Naive thymus-derived CD8-positive, alpha-beta T cell (primary cell): ENCODE data around the gene PALB2. TPM values are rescaled to one million over a fixed set of nuclear protein-coding genes. Genes with fewer than 3 reads are reported as not detected.
A peak's percentile ranks its signal among the peaks of the same experiment; 100 is the strongest.

Experiments used
- ATAC-seq, 2 donors: fragments of 150-1000 bp; cut with Tn5 transposase in 1 of 2; sonication (Bioruptor Pico), chemical (Tn5 transposase) in 1 of 2; 1 replicate in 1 of 2; 2 replicates in 1 of 2; pipeline ENCODE4 v1.10.0; 2021; ENCODE audit warnings: mild to moderate bottlenecking in 2 of 2, moderate library complexity in 2 of 2
- POLR2A ChIA-PET: fragments of 350-600 bp; sonication (Branson Sonifier 250); formaldehyde crosslinking; loops from one replicate; lab custom pipeline; 2021; ENCODE audit warnings: antibody characterized with exemption; lab: Charles Lee
- DNase-seq, 10 donors: peaks; one replicate each; pipeline versions ENCODE4 v3.0.0 to v3.0.0-alpha.2; 2020 to 2022
- H3K27ac Mint-ChIP-seq, 10 donors: one replicate each; pipeline ENCODE4 v1.8.0; 2020 to 2022; ENCODE audit warnings: mild to moderate bottlenecking in 10 of 10, mixed read lengths in 10 of 10, moderate library complexity in 4 of 10, inconsistent platforms in 1 of 10
- H3K27me3 Mint-ChIP-seq, 5 donors: one replicate each; pipeline ENCODE4 v1.8.0; 2021 to 2022; ENCODE audit warnings: mixed read lengths in 5 of 5
- H3K36me3 Mint-ChIP-seq, 3 donors: one replicate each; pipeline ENCODE4 v1.8.0; 2020 to 2022; ENCODE audit warnings: mixed read lengths in 3 of 3, mild to moderate bottlenecking in 2 of 3, inconsistent platforms in 1 of 3
- H3K4me1 Mint-ChIP-seq, 4 donors: one replicate each; pipeline ENCODE4 v1.8.0; 2021 to 2022; ENCODE audit warnings: mixed read lengths in 4 of 4
- H3K4me3 Mint-ChIP-seq, 10 donors: one replicate each; pipeline ENCODE4 v1.8.0; 2020 to 2022; ENCODE audit warnings: mild to moderate bottlenecking in 10 of 10, mixed read lengths in 10 of 10, moderate library complexity in 6 of 10, inconsistent platforms in 1 of 10
- H3K9me3 Mint-ChIP-seq, 9 donors: one replicate each; pipeline ENCODE4 v1.8.0; 2020 to 2022; ENCODE audit warnings: mixed read lengths in 9 of 9, mild to moderate bottlenecking in 3 of 9, inconsistent platforms in 1 of 9, moderate library complexity in 1 of 9
- polyA plus RNA-seq, 3 donors: library from polyadenylated mRNA; unstranded; fragments of 300-500 nt; fragmentation: Illumina TruSeq; gene quantifications; one replicate each; pipeline ENCODE4 v1.2.3, GENCODE V29; 2021
- total RNA-seq, 8 experiments: library from RNA in 2 of 8; stranded (reverse) in 2 of 8; gene quantifications; one replicate each; pipeline ENCODE4 v1.2.3 and lab custom pipeline; 2021 to 2026

PALB2 gene
- total and polyA plus RNA-seq, 5 experiments from 2014 or later = 3.4 to 19.0 (median 9.7) TPM

DNA sequence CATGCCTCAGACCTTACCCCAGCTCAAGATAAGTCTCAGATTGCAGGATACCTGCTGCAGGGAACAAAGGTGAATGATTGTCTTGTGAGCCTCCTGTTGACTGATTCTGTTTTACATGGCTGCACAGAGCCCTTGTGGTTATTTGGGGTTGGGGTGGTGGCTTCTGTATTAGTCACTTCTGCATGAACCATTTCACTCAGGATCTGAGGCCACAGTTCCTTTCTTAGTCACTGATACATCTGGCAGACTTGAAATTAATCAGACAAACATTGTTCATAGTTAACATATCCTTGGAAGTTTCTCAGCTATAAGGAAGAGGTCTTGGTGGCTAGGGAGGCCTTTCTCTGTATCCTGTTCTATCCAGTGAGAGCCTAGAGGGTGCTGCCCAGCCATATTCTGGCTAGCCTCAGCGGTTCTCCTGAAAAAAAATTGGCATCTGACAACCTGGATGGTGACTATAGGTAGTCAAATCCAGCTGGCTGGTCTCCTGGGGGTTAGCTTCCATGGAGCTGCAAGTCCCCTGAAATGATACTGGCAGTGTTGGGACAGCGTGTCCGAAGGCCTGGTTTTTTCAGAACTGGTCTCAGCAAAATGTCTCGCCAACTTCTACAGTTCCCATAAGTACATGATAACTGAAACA is 29.1 kb upstream of the PALB2 start:
- Mint-ChIP-seq H3K27ac (peak overlapping the region in 3 of 10 donors; percentile 25 to 57 (median 34)), H3K27me3 (no peaks in the 10 kb centered on the region), H3K4me1 (peaks cover 0 to 16% (median 1%) of the 10 kb centered on the region in 4 donors), H3K4me3 (no peak overlapping the region), H3K9me3 (no peaks in the 10 kb centered on the region), H3K36me3 (peaks cover 0 to 73% (median 35%) of the 10 kb centered on the region in 3 donors)
- DNase-seq (no peak), ATAC-seq (no peak)
- POLR2A ChIA-PET = no interaction called here

DNA sequence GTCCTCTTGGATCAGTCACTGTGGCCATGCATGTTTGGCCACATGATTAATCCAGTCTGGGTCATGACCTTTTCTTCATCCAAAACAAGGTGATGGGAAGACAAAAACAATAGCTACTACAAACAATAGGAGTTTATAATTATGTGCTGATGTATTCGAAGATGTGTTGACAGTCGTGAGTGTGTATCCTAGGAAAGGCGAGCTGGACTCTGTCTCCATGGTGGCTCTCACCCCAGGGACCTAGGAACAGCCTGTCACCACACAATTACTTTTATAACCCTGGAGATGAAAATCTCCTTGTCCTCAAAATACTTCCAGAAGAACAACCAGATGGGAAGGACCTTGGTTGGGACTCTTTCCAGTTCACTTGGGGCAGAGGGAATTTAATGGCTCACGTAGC is 27.8 kb upstream of the PALB2 start:
- Mint-ChIP-seq H3K27ac (no peak overlapping the region), H3K9me3 (no peaks in the 10 kb centered on the region), H3K4me3 (no peak overlapping the region), H3K4me1 (peaks cover 0 to 16% (median 1%) of the 10 kb centered on the region in 4 donors), H3K27me3 (no peaks in the 10 kb centered on the region), H3K36me3 (peaks cover 0 to 81% (median 39%) of the 10 kb centered on the region in 3 donors)
- ATAC-seq (no peak), DNase-seq (no peak)
- POLR2A ChIA-PET = no interaction called here

DNA sequence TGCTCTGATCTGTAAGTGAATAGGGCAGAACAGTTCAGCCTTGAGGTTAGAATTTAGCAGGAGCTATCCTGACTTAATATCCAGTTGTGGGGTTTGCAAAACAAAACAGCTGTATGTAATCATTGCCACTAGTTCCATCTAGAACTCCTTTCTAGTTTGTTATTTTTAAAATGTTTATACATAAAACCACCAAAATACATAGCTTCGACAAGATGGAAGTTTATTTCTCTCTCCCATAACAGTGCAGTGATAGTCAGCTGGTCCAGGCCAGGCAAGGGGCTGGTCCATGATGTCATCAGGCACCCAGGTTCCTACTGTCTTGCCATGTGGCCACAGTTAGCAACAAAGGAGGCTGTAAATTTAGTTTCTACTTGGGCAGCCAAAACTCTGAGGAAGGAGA is 27.1 kb upstream of the PALB2 start:
- DNase-seq (no peak), ATAC-seq (no peak)
- no peaks in the 10 kb centered on the region for H3K9me3 Mint-ChIP-seq
- H3K4me1 Mint-ChIP-seq = peaks cover 0 to 16% (median 1%) of the 10 kb centered on the region in 4 donors
- H3K4me3 Mint-ChIP-seq = no peak overlapping the region
- peaks cover 0 to 87% (median 42%) of the 10 kb centered on the region in 3 donors for H3K36me3 Mint-ChIP-seq
- H3K27me3 Mint-ChIP-seq = no peaks in the 10 kb centered on the region
- no peak overlapping the region for H3K27ac Mint-ChIP-seq
- POLR2A ChIA-PET = no interaction called here

DNA sequence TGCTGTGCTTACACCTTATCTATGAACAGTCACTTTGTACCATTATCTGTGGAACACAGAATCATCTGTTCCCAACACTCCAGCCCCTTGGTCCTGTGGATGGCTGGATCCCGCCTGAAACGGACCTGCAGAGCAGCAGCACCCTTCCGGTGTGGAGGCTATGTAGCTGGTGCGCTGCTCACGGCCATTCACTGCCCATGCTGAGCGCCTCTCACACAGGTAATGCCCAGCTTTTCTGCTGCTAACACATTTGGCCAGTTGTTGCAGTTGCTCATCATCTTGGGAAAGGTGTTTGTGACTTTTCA is 26.2 kb upstream of the PALB2 start:
- ATAC-seq (no peak), DNase-seq (no peak)
- POLR2A ChIA-PET = no interaction called here
- Mint-ChIP-seq H3K9me3 (no peaks in the 10 kb centered on the region), H3K27me3 (no peaks in the 10 kb centered on the region), H3K4me1 (peaks cover 0 to 16% (median 1%) of the 10 kb centered on the region in 4 donors), H3K36me3 (peaks cover 0 to 95% (median 48%) of the 10 kb centered on the region in 3 donors), H3K4me3 (no peak overlapping the region), H3K27ac (no peak overlapping the region)

DNA sequence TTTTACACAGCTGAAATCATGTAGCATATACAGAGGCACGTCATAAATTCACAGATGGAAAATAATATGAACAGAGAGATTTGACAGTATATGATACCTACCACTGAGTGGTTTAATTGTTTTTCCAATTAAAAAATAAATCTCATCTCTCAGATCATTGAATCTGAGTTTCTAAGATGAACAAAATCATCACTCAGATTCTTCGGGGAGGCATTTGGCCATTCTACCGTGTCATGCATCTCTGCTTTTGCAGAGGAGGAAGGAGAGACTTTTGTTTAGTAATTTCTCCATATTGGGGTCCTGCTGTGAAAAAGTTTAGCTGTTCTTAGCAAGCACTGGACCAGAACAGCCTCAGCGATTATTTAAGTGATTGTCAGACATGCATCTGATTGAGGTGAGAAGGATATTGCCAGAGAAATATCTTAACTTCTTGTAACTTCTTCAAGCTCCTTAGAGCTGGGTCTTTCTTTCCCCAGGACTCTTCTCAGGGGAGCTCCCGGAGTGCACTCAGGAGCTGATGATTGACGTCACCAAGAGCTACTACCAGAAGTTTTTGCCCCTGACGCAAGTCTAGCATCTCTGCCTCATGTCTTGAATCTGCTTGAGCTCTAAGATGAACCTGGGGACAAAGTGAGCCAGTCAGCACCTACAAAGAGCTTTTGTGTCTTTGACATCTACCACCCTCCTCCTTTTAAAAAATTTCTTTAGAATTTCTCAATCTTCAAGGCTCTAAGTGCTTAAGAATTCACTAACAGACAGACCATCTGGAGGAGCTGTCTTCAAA is 25.7 kb upstream of the PALB2 start:
- DNase-seq (no peak), ATAC-seq (no peak)
- no peaks in the 10 kb centered on the region for H3K27me3 Mint-ChIP-seq
- H3K36me3 Mint-ChIP-seq = peaks cover 0 to 95% (median 51%) of the 10 kb centered on the region in 3 donors
- H3K4me3 Mint-ChIP-seq = no peak overlapping the region
- no peaks in the 10 kb centered on the region for H3K9me3 Mint-ChIP-seq
- no peak overlapping the region for H3K27ac Mint-ChIP-seq
- peaks cover 0 to 16% (median 1%) of the 10 kb centered on the region in 4 donors for H3K4me1 Mint-ChIP-seq
- POLR2A ChIA-PET = no interaction called here

DNA sequence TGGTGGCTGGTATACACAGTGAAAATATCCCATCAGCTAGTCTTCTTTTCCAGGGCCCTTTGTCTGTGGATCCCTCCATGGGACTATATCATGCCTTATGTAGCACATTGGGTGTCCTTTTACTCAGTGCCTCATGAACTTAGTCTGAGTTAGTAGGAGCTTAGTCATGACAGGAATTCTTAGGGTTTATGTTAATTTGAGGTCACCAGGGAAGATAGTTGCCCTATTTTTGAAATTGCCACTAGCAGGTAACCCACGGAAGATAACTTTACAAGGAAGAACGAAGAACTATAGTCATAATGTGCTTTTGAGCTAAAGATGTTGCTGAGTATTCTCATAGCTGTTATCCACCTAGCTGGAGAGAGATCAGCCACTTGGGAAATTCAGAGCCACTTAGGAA is 22.8 kb upstream of the PALB2 start:
- ATAC-seq = no peak
- Mint-ChIP-seq H3K9me3 (no peaks in the 10 kb centered on the region), H3K27ac (no peak overlapping the region), H3K27me3 (no peaks in the 10 kb centered on the region), H3K4me1 (peaks cover 0 to 3% (median 0%) of the 10 kb centered on the region in 4 donors), H3K36me3 (peaks cover 2 to 100% (median 61%) of the 10 kb centered on the region in 3 donors), H3K4me3 (no peak overlapping the region)
- no peak for DNase-seq
- POLR2A ChIA-PET = interaction anchor here (0.7 kb wide), 1 partner anchor 67 kb away, joined by 3 read pairs; no protein-coding TSS in a partner anchor

DNA sequence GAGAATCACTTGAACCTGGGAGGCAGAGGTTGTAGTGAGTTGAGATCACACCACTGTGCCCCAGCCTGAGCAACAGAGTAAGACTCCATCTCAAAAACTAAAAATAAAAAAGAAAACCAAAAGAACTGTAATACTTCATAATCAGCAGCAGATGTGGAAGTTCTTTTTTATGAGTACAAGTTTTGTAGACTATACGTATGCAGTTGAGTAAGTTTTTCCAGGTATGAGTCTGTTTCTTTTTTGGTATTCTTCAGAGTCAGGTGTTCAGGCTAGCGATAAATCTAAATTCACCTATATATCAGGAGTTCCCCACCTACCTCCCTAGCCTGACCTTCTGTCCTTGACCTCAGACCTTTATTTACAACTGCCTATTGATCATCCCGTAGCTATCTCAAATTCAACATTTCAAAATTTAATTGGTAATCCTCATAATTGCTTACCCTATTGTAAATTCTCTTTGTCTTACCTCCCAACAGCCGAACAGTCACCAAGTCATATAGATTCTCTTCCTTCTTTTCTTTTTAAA is 10.9 kb upstream of the PALB2 start:
- Mint-ChIP-seq H3K27me3 (no peaks in the 10 kb centered on the region), H3K4me1 (peaks cover 10 to 33% (median 24%) of the 10 kb centered on the region in 4 donors), H3K4me3 (no peak overlapping the region), H3K36me3 (peaks cover 21 to 76% (median 36%) of the 10 kb centered on the region in 3 donors), H3K9me3 (peaks cover 0 to 4% (median 0%) of the 10 kb centered on the region in 9 donors), H3K27ac (no peak overlapping the region)
- DNase-seq = no peak
- no peak for ATAC-seq
- POLR2A ChIA-PET = interaction anchor here (0.7 kb wide), 1 partner anchor 287 kb away, joined by 3 read pairs; no protein-coding TSS in a partner anchor

DNA sequence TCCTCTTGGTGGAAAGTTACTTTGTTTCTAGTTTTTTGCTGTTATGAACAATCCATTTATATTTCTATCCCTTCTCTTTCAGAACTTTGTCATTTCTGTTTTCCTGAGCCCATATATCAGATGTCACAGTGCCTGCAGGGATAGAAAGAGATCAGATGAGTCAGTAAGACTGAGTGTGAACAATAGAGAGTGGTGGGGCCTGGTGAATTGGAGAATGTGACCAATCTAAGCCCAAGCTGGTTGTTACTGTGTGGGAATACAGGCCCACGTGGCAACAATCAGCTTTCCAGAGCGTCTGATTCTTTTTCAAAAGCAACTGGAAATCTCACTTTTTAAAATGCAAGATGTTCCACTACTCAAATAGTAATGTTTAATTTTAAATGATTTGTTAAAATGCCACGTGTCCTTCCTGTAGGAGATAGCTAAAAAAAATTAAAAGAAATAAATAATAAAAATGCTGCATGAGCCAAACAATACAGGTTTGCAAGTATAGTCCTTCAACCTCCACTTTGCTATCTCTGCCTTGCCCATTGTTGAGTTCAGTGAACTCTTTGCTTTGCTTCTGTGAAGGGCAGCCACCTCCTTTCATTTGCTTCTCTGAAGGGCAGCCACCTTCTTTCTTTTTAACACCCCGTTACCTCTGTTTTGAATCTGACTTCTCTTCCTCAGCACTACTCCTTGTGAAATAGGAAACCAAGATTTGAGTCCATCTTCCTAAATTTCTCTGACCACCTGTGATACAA is 9.7 kb upstream of the PALB2 start:
- no peak for ATAC-seq
- Mint-ChIP-seq H3K36me3 (peaks cover 25 to 84% (median 42%) of the 10 kb centered on the region in 3 donors), H3K4me1 (peaks cover 13 to 42% (median 30%) of the 10 kb centered on the region in 4 donors), H3K27me3 (no peaks in the 10 kb centered on the region), H3K9me3 (peaks cover 0 to 4% (median 0%) of the 10 kb centered on the region in 9 donors), H3K4me3 (no peak overlapping the region), H3K27ac (peak overlapping the region in 4 of 10 donors; percentile 12 to 68 (median 38))
- DNase-seq = no peak
- POLR2A ChIA-PET = no interaction called here

DNA sequence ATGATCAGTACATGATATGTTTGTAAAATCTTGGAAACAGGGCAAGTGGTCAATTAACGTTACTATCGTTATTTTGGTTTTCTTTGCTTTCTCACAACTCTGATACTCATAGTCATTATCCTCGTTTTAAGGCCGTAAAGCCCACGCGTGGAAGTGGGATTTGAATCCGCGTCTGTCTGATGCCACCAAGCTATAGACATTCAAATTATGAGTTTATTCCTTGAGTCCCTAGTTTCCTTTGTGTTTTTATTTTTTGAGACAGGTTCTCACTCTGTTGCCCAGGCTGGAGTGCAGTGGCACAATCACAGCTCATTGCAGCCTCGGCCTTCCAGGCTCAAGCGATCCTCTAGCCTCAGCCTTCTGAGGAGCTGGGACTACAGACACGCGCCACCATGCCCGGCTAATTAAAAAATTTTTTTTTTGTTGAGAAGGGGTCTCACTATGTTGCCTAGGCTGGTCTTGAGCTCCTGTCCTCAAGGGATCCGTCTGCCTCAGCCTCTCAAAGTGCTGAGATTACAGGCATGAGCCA is 1.2 kb upstream of the PALB2 start:
- ATAC-seq (no peak), DNase-seq (no peak)
- peak overlapping the region; percentile 94 to 99 (median 98) for H3K27ac Mint-ChIP-seq
- POLR2A ChIA-PET = interaction anchor here (1.2 kb wide), 1 partner anchor 85 kb away, joined by 3 read pairs; the partner anchor contains the start of genes EARS2 and UBFD1
- H3K9me3 Mint-ChIP-seq = no peaks in the 10 kb centered on the region
- no peaks in the 10 kb centered on the region for H3K27me3 Mint-ChIP-seq
- peak overlapping the region; percentile 94 to 99 (median 98) for H3K4me3 Mint-ChIP-seq
- H3K4me1 Mint-ChIP-seq = peaks cover 26 to 56% (median 49%) of the 10 kb centered on the region in 4 donors
- peaks cover 11 to 46% (median 22%) of the 10 kb centered on the region in 3 donors for H3K36me3 Mint-ChIP-seq

DNA sequence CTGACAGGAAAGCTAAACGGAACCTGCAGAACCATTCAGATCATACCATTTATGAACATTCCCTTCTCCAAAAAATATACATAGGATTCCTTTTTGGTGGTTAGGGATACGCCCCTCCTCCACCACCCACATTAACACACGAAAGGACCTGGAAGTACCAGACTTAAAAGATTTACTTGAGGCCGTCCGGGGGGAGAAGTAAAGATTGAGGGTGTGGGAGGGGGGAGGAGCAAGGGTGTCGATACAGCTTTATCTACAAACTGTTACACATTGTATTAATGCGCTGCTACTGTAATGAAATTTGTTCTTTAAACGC is 537 bp downstream of the PALB2 start:
- POLR2A ChIA-PET = interaction anchor here (0.8 to 1.5 kb wide), 3 partner anchors 10 to 131 kb away, joined by 3 to 6 read pairs (median 4); partner anchors contain the start of genes GGA2 and NDUFAB1
- peak overlapping the region; percentile 94 to 99 (median 98) for H3K4me3 Mint-ChIP-seq
- no peaks in the 10 kb centered on the region for H3K9me3 Mint-ChIP-seq
- ATAC-seq (no peak), DNase-seq (peak in 2 of 10 donors; percentile 0 to 5)
- H3K27ac Mint-ChIP-seq = peak overlapping the region; percentile 90 to 99 (median 98)
- no peaks in the 10 kb centered on the region for H3K27me3 Mint-ChIP-seq
- H3K36me3 Mint-ChIP-seq = peaks cover 5 to 40% (median 11%) of the 10 kb centered on the region in 3 donors
- H3K4me1 Mint-ChIP-seq = peaks cover 22 to 40% (median 37%) of the 10 kb centered on the region in 4 donors

DNA sequence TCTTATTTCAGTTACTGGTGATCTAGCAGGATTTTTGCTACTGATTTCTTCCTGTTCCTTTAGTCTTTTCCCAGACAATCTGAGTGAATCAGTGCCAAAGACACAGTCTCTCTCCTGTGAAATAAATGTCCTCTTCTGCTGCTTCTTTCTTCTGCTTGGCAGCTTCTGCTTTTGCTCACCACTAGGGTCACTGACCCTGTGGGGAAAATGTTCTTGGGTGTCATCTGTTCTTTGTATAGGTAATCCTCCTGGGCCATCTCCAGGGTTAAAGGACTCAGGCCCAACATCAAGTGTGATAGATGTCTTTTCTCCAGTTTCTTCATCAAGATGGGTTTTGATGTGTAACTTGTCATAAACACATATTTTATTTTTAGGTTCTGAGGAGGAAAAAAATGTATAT is 5.2 kb downstream of the PALB2 start:
- POLR2A ChIA-PET = no interaction called here
- no peaks in the 10 kb centered on the region for H3K27me3 Mint-ChIP-seq
- ATAC-seq = no peak
- peak overlapping the region in 2 of 10 donors; percentile 22 to 71 for H3K27ac Mint-ChIP-seq
- no peak overlapping the region for H3K4me3 Mint-ChIP-seq
- peaks cover 14 to 36% (median 29%) of the 10 kb centered on the region in 4 donors for H3K4me1 Mint-ChIP-seq
- DNase-seq = no peak
- peaks cover 0 to 41% (median 11%) of the 10 kb centered on the region in 3 donors for H3K36me3 Mint-ChIP-seq
- H3K9me3 Mint-ChIP-seq = no peaks in the 10 kb centered on the region

DNA sequence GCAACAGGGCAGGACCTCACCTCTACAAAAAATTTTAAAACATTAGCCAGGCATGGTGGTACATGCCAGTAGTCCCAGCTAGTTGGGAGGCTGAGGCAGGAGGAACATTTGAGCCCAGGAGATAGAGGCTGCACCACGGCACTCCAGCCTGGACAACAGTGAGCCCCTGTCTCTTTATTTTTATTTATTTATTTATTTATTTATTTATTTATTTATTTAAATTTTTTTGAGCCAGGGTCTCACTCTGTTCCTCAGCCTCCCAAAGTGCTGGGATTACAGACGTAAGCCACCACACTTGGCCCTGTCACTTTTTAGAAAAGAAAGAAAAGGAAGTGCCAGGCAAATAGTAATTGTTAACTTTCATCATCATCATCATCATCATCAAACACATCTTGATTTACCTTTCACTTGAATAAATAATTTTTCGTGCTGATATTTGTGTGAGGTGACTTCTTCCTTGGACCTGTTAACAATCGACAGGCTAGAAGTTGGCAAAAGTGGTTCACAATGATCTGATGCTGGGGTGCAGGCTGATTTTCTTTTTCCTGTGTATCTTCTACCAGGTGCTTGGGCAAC is 6.6 kb downstream of the PALB2 start:
- no peak overlapping the region for H3K4me3 Mint-ChIP-seq
- no peak for ATAC-seq
- H3K27me3 Mint-ChIP-seq = no peaks in the 10 kb centered on the region
- H3K4me1 Mint-ChIP-seq = peaks cover 7 to 27% (median 19%) of the 10 kb centered on the region in 4 donors
- H3K27ac Mint-ChIP-seq = peak overlapping the region in 1 of 10 donors; percentile 10
- H3K9me3 Mint-ChIP-seq = no peaks in the 10 kb centered on the region
- H3K36me3 Mint-ChIP-seq = peaks cover 0 to 52% (median 20%) of the 10 kb centered on the region in 3 donors
- DNase-seq = no peak
- POLR2A ChIA-PET = no interaction called here
